ENCODE measurements around the gene DUOXA2.
"Not testable (repeated sequence)": the region's sequence is repeated elsewhere in the genome, so short reads cannot be mapped to it uniquely, and the experiment has no call there.

Gene DUOXA2

GRCh38 chr15:45114076-45114750 lies at the start of gene DUOXA2, which contains the start of gene DUOX2:
Gene DUOXA2, plus strand, starts transcription at chr15:45114326. Its CDS starts 280 bp downstream, at chr15:45114606.
Gene DUOX2, minus strand, starts transcription at chr15:45114172. Its CDS starts 761 bp downstream, at chr15:45113411.
- Mint-ChIP-seq H3K27ac (ENCODE audit: low read depth) (no peak within 1 kb of the TSS), H3K9me3 (no peaks in the 10 kb centered on the region), H3K4me3 (peak within 1 kb of the TSS; percentile 24), H3K4me1 (peaks cover 30% of the 10 kb centered on the region), H3K27me3 (peaks cover 91% of the 10 kb centered on the region), H3K36me3 (ENCODE audit: insufficient read depth) (no peaks in the 10 kb centered on the region)
- ATAC-seq (replicated peaks; ENCODE audit: extremely low read depth, poor library complexity, severe bottlenecking) (no peak), DNase-seq (ENCODE audit: low spot score in 2 of 2) (no peak)

GRCh38 chr15:45064386-45064785 lies 49.7 kb upstream of the DUOXA2 start:
- no peaks in the 10 kb centered on the region for H3K9me3 Mint-ChIP-seq
- ATAC-seq (replicated peaks; ENCODE audit: extremely low read depth, poor library complexity, severe bottlenecking) (no peak), DNase-seq (ENCODE audit: low spot score in 2 of 2) (no peak)
- peaks cover 6% of the 10 kb centered on the region for H3K4me1 Mint-ChIP-seq
- no peak overlapping the region for H3K27ac Mint-ChIP-seq (ENCODE audit: low read depth)
- no peak overlapping the region for H3K4me3 Mint-ChIP-seq
- no peaks in the 10 kb centered on the region for H3K27me3 Mint-ChIP-seq
- peaks cover 1% of the 10 kb centered on the region for H3K36me3 Mint-ChIP-seq (ENCODE audit: insufficient read depth)

- H3K27me3 Mint-ChIP-seq; DNase-seq (ENCODE audit: low spot score in 2 of 2); H3K4me3 Mint-ChIP-seq; ATAC-seq (replicated peaks; ENCODE audit: extremely low read depth, poor library complexity, severe bottlenecking); H3K27ac Mint-ChIP-seq (ENCODE audit: low read depth); H3K9me3 Mint-ChIP-seq; H3K36me3 Mint-ChIP-seq (ENCODE audit: insufficient read depth); H3K4me1 Mint-ChIP-seq: not testable (repeated sequence)
Observed at GRCh38 chr15:45069942-45070360, 44.2 kb upstream of the DUOXA2 start.

GRCh38 chr15:45073602-45074001 lies 40.5 kb upstream of the DUOXA2 start:
- DNase-seq (ENCODE audit: low spot score in 2 of 2); H3K36me3 Mint-ChIP-seq (ENCODE audit: insufficient read depth); H3K4me1 Mint-ChIP-seq; H3K9me3 Mint-ChIP-seq; H3K4me3 Mint-ChIP-seq; ATAC-seq (replicated peaks; ENCODE audit: extremely low read depth, poor library complexity, severe bottlenecking); H3K27me3 Mint-ChIP-seq; H3K27ac Mint-ChIP-seq (ENCODE audit: low read depth): not testable (repeated sequence)

- H3K9me3 Mint-ChIP-seq; DNase-seq (ENCODE audit: low spot score in 2 of 2); H3K27ac Mint-ChIP-seq (ENCODE audit: low read depth); H3K4me1 Mint-ChIP-seq; H3K4me3 Mint-ChIP-seq; H3K36me3 Mint-ChIP-seq (ENCODE audit: insufficient read depth); H3K27me3 Mint-ChIP-seq; ATAC-seq (replicated peaks; ENCODE audit: extremely low read depth, poor library complexity, severe bottlenecking): not testable (repeated sequence)
Observed at GRCh38 chr15:45075440-45076320, 38.4 kb upstream of the DUOXA2 start.

DNA sequence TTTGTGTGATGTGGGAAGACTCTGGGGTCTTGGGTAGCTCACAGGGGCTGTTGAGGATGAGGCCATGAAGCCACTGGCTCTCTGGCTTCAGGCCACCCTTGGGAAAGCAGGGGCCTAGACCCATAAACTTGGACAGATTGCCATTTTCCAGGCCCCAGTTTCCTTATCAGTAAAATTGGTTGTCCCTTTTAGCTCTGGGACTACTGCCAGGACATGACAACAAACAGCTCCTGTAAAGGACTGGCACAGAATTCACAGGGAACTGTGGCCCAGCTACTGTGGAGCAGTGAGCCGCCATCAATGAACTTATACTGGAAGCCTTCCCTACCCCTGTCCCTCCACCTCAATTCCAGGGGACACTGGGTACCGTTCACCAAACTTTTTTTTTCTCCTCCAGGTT lies 36.7 kb upstream of the DUOXA2 start:
- not testable (repeated sequence) for H3K27me3 Mint-ChIP-seq; H3K36me3 Mint-ChIP-seq (ENCODE audit: insufficient read depth); H3K4me1 Mint-ChIP-seq; H3K9me3 Mint-ChIP-seq; ATAC-seq (replicated peaks; ENCODE audit: extremely low read depth, poor library complexity, severe bottlenecking); DNase-seq (ENCODE audit: low spot score in 2 of 2); H3K27ac Mint-ChIP-seq (ENCODE audit: low read depth); H3K4me3 Mint-ChIP-seq

GRCh38 chr15:45079201-45079600 lies 34.9 kb upstream of the DUOXA2 start:
- not testable (repeated sequence) for ATAC-seq (replicated peaks; ENCODE audit: extremely low read depth, poor library complexity, severe bottlenecking); DNase-seq (ENCODE audit: low spot score in 2 of 2); H3K4me1 Mint-ChIP-seq; H3K4me3 Mint-ChIP-seq; H3K27ac Mint-ChIP-seq (ENCODE audit: low read depth); H3K36me3 Mint-ChIP-seq (ENCODE audit: insufficient read depth); H3K9me3 Mint-ChIP-seq
- peaks cover 14% of the 10 kb centered on the region for H3K27me3 Mint-ChIP-seq

DNA sequence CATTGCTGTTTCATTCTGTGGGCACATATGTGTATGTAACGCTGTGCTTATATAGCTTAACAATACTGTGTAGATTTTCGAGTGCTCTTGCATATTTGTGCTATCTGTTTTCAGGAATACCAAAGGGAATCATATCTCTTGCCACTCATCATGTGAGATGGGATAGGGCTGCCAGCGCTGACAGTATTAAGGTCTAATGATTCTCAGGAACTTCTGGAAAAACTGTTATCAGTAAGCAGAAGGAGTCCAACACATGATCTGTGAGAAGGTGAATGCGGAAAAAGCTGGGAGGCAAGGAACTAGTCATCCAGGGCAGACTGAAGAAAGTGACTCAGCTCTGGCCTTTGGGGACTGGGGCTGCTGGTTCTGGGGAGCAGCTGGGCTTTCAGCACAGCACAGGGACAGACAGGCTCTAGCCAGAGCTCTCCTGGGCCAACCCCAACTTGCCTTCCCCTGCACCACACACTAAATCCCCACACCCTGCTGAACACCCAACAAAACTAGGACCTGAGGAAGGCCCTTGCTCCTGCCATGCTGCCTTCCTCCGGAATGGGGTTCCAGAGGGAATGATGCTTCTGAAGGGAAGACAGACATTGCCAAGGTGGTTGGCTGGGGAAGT lies 34.4 kb upstream of the DUOXA2 start:
- not testable (repeated sequence) for DNase-seq (ENCODE audit: low spot score in 2 of 2); H3K4me3 Mint-ChIP-seq; H3K9me3 Mint-ChIP-seq; H3K4me1 Mint-ChIP-seq; H3K27ac Mint-ChIP-seq (ENCODE audit: low read depth); ATAC-seq (replicated peaks; ENCODE audit: extremely low read depth, poor library complexity, severe bottlenecking); H3K36me3 Mint-ChIP-seq (ENCODE audit: insufficient read depth)
- H3K27me3 Mint-ChIP-seq, result peaks cover 19% of the 10 kb centered on the region

GRCh38 chr15:45080593-45080992 lies 33.5 kb upstream of the DUOXA2 start:
- DNase-seq (ENCODE audit: low spot score in 2 of 2); ATAC-seq (replicated peaks; ENCODE audit: extremely low read depth, poor library complexity, severe bottlenecking): not testable (repeated sequence)

GRCh38 chr15:45082412-45082811 lies 31.7 kb upstream of the DUOXA2 start:
- H3K4me1 Mint-ChIP-seq; H3K36me3 Mint-ChIP-seq (ENCODE audit: insufficient read depth); DNase-seq (ENCODE audit: low spot score in 2 of 2); H3K9me3 Mint-ChIP-seq; H3K4me3 Mint-ChIP-seq; ATAC-seq (replicated peaks; ENCODE audit: extremely low read depth, poor library complexity, severe bottlenecking); H3K27ac Mint-ChIP-seq (ENCODE audit: low read depth): not testable (repeated sequence)
- peaks cover 35% of the 10 kb centered on the region for H3K27me3 Mint-ChIP-seq

More at GRCh38 chr15:45080593-45080992, 33.5 kb upstream of the DUOXA2 start:
- H3K9me3 Mint-ChIP-seq; H3K4me1 Mint-ChIP-seq; H3K27ac Mint-ChIP-seq (ENCODE audit: low read depth); H3K4me3 Mint-ChIP-seq; H3K36me3 Mint-ChIP-seq (ENCODE audit: insufficient read depth): not testable (repeated sequence)
- H3K27me3 Mint-ChIP-seq, result peaks cover 28% of the 10 kb centered on the region

DNA sequence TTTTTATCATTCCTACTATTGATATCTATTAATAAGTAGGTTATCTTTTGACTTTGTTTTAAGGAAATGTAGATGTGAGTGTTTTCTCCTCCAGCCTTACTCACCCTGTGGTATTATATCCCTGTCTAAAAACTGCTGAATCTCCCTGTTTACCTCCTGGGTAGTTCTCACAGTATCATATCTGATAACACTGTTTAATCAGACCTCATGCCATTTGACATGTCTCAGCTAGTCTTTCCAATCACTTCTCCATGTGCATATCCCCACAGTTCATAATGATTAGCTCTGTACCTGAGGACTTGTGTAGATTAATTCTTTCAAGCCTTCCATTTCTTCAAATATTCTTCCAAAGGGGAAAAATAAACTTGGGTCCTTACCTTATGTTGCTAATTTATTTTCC lies 30.9 kb upstream of the DUOXA2 start:
- Mint-ChIP-seq H3K4me1 (no peaks in the 10 kb centered on the region), H3K9me3 (no peaks in the 10 kb centered on the region)

DNA sequence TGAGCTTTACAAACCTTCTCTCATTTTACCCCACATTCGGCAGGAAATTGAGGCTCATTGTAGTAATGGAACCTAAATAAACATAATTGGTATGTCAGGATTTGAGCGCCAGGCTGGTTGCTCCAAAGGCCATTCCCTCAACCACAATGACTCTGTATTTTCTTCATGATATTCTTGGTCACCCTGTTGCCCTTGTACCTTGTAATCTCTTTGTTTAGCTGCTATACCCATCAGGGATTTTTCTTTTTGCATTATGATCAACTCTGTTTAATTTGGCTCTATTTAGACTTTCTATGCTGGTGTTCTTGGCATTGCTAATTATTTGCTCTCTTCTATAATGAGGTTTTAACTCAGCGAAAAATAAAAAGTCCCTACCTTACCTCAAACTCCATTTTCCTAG lies 30.0 kb upstream of the DUOXA2 start:
- Mint-ChIP-seq H3K36me3 (ENCODE audit: insufficient read depth) (no peaks in the 10 kb centered on the region), H3K4me3 (no peak overlapping the region), H3K27ac (ENCODE audit: low read depth) (no peak overlapping the region), H3K27me3 (peaks cover 43% of the 10 kb centered on the region), H3K4me1 (no peaks in the 10 kb centered on the region), H3K9me3 (no peaks in the 10 kb centered on the region)
- DNase-seq (ENCODE audit: low spot score in 2 of 2) (no peak), ATAC-seq (replicated peaks; ENCODE audit: extremely low read depth, poor library complexity, severe bottlenecking) (no peak)

More for the DNA sequence above, 30.9 kb upstream of the DUOXA2 start:
- Mint-ChIP-seq H3K36me3 (ENCODE audit: insufficient read depth) (no peaks in the 10 kb centered on the region), H3K27me3 (peaks cover 36% of the 10 kb centered on the region), H3K27ac (ENCODE audit: low read depth) (no peak overlapping the region), H3K4me3 (no peak overlapping the region)
- DNase-seq (ENCODE audit: low spot score in 2 of 2) (no peak), ATAC-seq (replicated peaks; ENCODE audit: extremely low read depth, poor library complexity, severe bottlenecking) (no peak)

Measured in central memory CD8-positive, alpha-beta T cell (primary cell).